ENCODE measurements around the gene OBP2A.

Gene OBP2A

DNA sequence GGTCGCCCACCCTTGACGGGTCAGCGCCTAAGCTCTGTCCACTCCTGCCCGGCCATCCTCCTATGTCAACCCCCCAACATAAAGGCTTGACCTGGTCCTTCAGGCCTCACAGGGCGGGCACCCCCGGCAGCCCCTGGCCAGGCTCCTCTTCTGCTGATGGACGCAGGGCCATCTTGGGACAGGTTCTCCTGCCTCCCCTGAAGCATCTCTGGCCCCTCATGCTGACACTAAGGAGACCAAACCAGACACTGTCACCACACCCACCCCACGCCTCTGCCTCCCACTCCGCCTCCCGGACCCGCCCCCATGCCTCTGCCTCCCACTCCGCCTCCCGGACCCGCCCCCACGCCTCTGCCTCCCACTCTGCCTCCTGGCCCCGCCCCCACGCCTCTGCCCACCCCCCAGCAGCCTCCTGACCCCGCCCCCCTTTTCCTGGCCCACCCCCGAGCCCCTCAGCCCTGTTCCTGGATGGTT lies 6.8 kb downstream of the OBP2A start:
- no peak for FAIRE-seq

DNA sequence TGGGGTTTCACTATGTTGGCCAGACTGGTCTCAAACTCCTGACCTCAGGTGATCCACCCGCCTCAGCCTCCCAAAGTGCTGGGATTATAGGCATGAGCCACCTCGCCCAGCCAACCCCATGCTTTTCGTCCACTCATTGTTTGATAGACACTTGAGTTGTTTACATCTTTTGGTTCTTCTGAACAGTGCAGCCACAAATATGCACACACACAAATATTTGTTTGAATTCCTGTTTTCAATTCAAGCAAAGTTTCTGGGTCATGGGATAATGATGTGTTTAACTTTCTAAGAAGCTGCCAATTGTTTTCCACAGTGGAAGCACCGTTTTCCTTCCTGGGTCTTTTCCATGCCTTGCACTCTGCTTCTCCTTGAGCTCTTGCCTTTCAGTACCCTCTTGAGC lies 8.8 kb downstream of the OBP2A start:
- no peak for FAIRE-seq

DNA sequence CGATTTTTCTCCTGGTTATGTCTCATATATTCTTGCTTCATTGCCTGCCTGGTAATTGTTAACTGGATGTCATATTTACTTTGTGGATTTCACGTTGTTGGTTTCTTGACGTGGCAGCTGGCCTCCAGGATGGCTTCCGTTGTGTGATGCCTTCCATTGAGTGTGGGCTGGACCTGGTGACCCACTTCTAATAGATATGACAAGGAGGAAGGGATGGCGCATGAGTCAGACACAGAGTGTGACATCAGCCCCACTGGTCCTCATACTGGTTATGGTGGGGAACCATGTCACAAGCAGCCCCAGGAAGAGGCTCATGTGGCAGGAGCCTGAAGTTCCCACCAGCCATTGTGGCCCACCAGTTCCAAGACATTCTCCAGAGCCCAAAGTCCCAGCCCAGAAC lies 9.3 kb downstream of the OBP2A start:
- FAIRE-seq = no peak

DNA sequence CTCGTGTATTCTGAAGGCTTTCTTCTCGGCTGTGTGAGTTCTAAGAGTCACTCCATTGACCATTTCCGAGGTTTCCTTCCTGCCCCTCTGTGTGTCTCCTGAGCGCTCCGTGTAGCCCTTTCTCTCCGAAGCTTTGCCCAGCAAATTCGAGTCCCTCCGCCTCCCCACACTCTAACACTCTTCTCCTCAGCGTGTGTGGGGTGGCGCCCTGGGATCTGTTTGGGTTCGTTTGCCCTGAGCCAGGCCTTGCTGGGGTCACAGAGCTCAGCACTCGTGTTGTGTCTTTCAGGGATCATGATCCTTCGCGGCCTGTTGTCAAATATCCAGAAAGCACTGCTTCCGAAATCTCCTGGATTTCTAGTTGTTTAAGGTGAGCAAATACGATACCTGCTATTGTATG lies 10.0 kb downstream of the OBP2A start:
- no peak for FAIRE-seq

DNA sequence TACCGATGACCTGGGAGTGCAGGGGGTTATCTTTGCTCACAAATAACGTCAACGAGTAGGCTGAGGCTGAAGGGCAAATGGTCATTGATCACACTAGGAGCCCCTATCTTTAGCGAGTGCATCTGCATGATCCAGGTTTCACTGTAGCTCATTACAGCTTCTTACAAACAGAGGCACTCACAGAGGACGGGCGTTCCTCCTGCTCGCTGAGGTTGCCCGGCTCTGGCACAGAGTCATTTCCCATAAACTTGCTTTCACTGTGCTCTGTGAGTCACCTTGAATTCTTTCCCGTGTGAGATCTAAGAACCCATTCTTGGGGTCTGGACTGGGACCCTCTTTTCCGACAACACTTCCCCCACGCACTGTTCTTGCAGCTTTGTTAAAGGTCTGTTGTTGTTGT lies 13.7 kb downstream of the OBP2A start:
- FAIRE-seq = no peak

DNA sequence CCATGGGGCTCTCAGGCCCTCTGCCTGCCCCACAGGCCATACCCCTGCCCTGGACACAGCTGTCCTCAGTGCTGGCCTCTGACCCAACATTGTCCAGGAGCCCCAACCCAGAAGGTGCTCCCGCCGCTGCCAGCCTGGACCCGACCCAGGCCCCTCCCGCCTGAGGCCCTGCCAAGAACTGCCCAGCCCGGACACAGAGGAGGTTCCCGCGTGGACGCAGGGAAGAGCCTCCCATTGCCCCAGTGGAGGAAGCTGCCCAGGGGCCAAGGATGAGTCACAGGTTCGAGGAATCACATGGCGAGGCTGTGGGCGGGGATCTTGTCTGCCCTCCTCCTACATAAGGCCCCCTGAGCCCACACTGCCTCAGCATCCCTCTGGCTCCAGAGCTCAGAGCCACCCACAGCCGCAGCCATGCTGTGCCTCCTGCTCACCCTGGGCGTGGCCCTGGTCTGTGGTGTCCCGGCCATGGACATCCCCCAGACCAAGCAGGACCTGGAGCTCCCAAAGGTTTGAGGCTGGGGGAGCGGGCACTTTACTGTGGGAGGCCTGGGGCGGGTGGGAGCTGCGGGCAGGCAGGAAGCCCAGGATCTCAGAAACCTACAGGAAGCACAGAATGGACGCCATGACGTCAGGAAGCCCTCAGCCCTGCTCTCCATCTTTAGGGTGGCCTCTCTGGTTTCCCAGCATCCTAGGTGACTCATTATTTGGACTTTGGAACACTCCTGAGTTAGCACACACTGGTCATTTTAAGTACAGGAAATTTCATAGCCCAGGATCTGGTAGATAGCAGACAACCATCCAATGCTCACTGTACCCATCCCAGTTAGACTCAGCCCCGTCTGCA lies 15.7 kb downstream of the OBP2A start, which contains the start of gene PAEP:
Gene PAEP (plus strand): TSS at position 366 of the 844 bp plus-strand sequence.
- no peak for FAIRE-seq

DNA sequence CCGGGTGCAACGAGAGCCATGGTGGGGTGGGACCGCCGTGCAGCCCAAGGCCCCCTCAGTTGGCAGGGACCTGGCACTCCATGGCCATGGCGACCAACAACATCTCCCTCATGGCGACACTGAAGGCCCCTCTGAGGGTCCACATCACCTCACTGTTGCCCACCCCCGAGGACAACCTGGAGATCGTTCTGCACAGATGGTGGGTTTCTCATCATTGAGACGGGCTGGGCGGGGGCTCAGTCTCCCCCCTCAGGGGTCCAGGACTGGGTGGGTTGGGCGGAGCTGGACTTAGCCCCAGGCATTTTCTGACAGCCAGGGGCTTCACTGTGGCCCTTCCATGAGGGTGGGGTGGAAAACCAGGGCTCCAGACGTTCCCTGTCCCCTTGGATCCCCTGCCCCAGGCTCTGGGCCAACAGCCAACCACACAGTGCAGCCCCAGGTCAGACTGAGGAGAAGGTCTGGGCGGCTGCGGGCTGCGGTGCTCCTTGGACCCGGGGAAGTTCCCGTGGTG lies 16.4 kb downstream of the OBP2A start:
- no peak for FAIRE-seq

DNA sequence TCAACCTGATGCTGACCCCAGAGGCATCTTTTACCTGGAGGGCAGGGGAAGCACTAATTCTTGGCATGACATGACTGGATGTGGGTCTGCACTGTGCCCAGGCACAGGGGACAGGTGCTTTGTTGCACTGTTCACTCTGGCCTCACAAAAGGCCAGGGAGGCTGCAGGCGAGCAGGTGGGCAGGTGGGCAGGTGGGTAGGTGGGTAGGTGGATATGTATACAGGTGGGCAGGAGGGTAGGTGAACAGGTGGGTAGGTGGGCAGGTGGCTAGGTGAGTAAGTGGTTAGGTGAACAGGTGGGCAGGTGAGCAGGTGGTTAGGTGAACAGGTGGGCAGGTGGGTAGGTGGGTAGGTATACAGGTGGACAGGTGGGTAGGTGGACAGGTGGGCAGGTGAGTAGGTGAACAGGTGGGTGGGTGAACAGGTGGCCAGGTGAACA lies 17.1 kb downstream of the OBP2A start:
- FAIRE-seq = no peak

DNA sequence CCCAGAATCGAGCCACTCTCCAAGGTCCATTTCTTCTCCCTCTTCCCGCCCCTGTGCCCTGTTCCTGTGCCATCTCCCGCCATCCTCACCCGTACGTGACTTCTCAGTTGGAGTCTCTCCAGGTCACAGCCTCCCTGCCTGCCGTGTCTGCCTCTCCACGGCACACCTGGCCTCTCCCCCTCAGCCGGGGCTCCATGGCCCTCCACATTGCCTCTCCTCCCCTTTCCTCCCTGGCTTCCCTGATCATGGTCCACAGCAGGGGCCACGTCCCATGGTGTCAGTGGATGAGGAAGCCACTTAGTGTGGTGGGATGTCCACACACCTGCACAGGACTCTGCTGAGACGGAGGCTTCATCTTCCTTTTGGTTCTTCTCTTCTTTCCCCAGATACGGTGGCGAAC lies 17.9 kb downstream of the OBP2A start:
- no peak for FAIRE-seq

DNA sequence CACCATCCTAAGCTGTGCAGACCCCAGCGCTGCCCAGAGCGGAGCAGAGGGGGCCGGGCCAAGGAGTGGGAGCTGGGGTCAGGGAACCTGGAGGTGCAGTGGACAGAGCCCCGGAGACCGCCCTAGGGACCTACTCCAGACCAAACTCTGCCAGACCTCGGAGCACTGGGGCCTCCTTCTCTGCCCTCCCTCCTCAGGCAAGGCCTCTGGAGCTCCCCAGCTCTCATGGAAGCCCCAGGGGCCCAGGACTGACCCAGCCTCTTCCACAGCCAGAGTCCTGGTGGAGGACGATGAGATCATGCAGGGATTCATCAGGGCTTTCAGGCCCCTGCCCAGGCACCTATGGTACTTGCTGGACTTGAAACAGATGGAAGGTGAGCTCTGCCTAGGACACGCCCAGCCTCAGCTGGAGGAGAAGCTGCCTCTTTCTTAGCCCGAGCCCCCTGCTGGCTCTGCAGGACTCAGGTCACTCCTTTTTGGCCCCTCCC lies 19.3 kb downstream of the OBP2A start:
- FAIRE-seq = no peak

DNA sequence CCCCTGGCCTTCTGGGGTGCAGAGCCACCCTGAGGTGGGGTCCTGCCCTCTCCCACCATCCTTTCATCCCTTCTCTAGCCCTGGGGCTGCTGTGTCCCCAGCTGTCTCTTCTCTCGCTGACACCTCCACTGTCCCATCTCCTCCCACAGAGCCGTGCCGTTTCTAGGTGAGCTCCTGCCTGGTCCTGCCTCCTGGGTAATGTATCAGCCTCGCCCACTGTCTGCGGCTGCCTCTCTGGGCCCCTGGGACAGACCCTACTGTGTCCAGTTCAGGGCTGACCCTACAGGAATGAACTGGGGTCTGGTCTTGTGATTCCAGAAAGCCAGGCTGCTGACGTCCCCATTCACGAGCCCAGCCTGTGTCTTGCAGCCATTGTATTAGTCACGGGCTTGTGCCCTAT lies 19.7 kb downstream of the OBP2A start:
- FAIRE-seq = no peak

DNA sequence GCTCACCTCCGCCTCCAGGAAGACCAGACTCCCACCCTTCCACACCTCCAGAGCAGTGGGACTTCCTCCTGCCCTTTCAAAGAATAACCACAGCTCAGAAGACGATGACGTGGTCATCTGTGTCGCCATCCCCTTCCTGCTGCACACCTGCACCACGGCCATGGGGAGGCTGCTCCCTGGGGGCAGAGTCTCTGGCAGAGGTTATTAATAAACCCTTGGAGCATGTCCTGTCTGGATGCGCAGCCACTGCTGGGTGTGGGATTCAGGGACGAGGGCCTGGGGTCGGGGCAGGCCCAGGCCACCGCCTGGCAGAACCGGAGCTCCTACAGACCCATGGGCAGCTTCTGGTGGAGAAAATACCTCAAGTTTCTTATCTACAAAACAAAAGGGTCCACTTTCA lies 20.6 kb downstream of the OBP2A start:
- no peak for FAIRE-seq

DNA sequence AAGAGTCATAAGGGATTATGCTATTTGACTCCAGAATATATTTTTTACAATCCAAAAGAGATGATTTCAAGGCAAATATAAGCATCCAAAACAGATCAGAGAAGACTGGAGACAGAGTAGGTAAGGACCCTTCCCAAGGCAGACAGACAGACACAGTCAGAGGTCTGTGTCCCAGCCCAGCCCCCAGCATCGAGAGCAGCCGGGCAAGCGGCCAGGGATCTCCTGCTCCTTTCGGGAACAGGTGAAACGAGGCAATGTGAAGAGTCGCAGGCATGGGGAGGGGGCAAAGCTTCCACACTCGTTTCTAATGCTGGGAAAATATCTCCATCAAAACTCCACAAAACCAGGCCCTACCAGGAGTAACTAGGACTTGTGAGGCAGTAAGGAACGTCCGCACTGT lies 21.4 kb downstream of the OBP2A start:
- no peak for FAIRE-seq

DNA sequence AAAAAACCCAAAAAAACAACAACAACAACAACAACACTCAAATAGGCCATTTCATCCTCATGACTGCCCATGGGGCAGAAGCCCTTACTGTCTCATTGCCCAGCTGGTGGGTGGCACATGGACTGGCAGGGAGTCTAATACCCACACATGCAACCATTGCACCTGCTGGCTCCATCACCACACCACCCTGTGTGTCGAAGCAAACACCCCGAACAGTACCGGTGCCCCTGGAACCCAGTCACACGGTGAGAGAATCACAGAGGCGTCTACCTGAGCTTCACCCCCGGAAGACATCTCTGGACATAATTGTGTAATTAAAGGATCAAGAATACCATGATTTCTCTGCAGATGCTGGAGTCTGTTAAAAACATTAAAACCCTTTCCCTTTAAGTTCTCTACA lies 22.1 kb downstream of the OBP2A start:
- no peak for FAIRE-seq

DNA sequence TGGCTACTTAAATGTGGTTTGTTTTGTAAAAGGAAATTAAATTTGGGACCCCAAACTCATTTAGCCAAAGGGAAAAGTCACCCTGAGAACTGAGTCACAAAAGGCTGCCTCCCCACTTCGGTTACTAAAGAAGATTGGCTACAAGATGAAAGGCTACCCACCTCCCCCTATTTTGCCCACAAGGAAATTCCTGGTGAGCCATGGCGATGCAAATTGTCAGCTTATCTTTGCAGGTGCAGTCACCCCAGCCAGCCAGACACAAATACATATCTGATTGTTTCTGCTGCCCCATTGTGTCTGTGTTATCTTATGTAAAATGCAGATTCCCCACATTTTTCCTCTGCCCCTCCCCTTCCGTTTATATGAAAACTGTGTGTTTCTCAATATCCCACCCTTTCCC lies 24.5 kb downstream of the OBP2A start:
- FAIRE-seq = no peak

DNA sequence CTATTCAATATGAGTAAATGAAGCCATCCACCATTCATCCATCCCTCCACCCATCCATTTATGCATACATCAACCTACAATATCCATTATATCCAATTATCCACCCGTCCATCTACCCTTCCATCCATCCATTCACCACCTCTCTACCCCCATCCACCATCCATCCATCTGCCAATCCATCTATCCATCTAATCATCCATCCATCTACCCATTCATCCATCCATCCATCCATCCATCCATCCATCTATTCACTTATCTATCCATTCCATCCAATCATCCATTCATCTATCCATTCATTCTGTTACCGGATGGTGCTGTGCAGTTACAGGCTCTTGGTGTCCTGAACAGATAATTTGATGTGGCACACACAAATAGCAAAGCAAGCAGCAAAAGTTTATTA lies 26.3 kb downstream of the OBP2A start:
- FAIRE-seq = no peak

DNA sequence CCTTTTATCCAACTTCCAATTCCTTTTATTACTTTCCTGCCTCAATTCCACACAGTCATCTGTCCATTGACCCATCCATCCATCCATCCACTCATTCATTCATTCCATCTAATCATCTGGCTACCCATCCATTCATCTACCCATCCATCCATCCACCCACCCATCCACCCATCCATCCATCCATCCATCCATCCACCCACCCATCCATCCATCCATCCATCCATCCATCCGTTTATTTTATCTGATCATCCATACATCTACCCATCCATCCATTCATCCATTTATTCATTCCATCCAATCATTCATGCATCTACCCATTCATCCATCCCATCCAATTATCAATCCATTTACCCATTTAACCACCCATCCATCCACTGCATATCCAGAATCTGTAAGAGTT lies 27.2 kb downstream of the OBP2A start:
- no peak for FAIRE-seq

DNA sequence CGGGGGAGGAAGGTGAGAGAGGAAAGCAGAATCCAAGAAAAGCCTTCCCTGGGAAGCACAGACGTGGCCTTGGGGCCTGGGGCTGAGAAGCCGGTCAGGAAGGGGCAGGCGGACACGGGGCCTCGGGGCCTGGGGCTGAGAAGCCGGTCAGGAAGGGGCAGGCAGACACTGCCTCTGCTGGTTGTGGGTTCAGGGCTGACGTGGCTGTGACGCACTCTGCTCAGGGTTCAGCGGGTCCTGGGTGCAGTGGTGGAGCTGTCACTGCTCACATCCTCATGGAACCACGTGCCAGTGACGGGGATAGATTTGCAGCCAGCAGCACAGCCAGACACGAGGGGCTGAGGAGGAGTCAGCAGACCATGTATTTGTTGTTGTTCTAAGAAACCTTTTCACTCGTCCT lies 28.4 kb downstream of the OBP2A start:
- FAIRE-seq = no peak

DNA sequence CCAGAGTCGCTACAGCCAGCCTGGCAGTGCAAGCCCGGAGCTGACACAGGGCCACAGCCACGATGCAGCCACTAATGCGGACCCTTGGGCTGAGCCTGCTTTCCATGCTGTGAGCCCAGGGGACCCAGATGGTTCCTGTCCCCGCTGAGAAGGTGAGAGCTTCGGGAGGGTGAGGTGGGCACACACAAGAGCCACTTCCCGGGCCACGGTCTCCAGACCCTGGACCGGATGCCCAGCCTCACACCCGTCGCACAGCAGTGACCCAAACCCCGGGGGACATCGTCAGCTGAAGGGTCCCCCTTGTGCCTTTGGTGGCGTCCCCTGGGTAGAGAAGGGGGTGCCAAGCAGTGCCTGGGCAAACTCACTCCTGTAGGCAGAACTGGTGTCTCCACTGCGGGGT lies 29.0 kb downstream of the OBP2A start:
- no peak for FAIRE-seq

DNA sequence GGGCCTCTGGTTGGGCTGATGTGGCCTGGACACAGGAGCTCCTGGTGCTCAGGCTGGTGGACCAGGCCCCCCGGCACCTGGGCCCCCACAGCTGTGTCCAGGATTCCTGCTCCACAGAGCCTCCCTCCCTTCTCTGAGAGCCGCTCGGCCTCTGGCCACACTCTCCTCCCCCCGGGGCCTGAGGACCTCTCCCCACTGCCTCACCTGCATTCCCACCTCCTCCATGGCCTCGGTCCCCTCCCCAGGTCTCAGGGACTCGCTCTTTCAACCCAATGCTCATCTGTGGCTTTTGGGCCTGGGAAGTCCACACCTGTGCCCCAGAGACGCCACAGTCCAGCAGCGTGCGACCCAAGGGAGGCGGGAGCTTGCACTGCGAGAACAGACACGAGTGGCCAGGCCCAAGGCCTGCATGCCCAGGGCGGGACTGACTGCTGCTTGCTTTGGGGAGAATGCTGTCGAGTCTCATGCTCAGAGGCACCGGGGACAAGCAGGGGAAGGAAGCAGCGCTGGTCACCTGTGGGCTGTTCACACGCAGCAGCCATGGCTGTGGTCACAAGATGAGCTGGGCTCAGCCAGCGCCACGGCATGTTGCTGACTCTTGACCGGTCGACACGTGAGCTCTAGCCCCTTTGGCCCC lies 30.2 kb downstream of the OBP2A start:
- FAIRE-seq = no peak

DNA sequence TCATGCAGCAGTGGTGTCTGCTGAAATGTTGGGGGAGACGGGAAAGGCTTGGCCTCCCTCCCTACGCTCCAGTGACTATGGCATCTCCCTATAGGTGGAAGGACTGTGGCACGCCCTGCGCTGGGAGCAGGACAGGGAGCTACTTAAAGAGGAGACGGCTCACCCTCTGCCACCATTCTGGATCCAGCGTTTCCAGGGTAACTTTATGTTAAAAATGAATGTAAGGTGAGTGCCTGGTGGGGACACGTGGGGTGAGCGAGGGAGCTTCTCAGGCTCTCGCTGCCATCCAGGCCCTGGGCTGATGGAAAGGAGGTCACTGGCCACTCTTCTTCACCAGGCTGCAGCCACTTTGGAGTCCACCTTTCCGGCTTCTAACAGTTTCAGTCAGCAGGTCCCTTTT lies 31.3 kb downstream of the OBP2A start:
- no peak for FAIRE-seq

DNA sequence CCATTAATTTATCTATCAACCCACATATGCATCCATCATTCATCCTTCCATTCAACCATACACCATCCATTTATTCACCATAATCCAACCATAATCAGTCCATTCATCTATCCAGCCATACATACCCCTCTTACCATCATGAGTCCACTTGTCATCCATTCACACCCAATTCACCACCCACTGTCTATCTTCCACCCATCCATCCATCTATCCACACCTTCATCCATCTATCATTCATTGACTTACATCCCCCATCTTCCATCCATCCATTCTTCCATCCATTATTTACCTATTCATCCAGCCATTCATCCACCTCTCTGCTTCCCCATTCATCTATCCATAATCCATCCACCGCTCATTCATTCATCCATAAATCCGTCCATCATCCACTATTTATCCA lies 33.4 kb downstream of the OBP2A start:
- no peak for FAIRE-seq

DNA sequence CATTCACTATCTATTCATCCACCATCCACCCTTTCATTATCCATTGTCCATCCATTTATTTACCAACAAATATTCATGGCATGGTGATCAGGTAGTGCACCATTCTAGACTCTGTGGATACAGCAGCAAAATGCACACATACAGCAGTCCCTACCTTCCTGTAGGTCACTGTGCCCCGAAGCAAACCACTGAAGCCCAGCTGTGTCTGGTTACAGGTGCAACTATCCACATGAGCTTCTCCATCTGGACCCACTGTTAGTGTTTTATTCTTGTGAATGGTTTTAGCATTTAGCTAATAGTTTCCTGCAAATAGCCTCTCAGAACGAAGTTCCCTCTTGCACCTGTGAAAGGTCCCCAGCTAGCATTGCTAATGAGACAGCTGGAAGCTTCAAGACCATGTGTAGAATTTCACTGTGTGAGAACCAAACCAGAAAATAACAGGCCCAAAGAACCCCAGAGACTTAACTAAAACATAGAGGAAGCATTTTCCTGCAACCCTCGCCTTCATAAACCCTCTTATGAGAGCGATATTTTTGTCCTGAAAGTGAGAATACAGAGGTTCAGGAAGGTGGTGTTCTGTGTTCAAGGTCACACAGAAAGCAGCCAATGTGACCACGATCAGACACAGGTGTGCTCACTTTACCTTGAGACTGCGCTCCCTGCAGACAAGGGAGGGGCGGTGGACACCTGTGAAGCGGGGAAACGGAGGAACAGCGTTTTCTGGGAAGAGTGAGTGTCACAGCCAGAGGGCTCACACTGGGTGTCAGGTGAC lies 34.1 kb downstream of the OBP2A start:
- no peak for FAIRE-seq
